ENCODE measurements around the gene CACNA2D3.
"Not testable (repeated sequence)": the region's sequence is repeated elsewhere in the genome, so short reads cannot be mapped to it uniquely, and the experiment has no call there.

CACNA2D3 gene

DNA sequence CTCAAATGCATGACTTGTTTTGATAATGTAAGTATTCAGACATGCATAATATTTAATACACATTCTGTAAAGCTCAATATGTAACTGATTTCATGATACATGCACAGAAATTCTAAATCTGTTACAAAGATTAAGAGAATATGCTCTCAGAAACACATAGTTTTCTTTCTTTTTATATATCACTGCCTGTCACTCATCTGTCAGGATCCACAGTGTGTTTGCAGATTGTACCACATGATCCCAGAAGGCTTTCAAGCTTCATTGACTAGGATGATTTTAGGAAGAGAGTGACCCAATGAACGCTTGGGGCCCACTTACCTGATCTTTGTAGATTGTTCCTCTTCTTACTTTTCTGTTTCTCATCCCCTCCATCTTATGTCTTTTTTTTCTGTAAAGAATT lies 261.9 kb downstream of the CACNA2D3 start:
- no peak for DNase-seq

DNA sequence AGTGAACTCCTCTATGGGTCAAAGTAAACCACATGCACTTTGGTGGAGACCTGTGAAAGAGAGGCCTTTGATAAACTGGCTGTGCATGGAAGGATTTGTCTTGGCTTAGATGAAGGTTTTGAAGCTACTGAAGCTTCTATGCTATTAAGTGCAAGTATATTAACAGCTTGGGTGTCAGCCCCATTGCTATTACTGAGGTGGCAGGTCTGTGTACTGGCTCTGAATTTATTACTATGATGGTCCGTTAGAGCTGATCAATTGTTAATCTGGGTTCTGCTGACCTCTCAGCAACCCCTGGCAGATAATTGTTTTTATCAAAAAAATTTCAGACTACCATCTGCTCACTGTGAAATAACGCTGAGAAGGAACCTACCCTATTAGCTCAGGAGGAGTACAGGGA lies 268.2 kb downstream of the CACNA2D3 start:
- DNase-seq, result no peak

DNA sequence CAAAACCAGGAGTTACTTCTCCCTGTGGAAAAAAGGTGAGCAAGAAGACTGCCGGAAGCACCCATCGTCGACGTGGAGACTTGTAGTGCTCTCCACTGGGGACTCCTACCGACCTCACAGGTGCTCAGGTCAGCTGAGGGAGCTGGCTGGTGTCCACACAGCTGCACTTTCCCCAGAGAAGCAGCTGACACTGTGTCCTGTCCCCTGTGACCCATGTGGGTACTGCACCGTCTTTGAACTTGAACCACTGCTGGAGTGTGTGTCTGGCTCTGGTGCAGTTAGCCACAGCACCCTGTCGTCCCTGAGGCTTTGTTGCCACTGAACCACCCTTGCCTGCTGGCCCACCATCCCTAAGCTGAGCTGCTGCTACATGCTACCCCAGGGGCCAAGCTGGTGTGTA lies 270.8 kb downstream of the CACNA2D3 start:
- no peak for DNase-seq

DNA sequence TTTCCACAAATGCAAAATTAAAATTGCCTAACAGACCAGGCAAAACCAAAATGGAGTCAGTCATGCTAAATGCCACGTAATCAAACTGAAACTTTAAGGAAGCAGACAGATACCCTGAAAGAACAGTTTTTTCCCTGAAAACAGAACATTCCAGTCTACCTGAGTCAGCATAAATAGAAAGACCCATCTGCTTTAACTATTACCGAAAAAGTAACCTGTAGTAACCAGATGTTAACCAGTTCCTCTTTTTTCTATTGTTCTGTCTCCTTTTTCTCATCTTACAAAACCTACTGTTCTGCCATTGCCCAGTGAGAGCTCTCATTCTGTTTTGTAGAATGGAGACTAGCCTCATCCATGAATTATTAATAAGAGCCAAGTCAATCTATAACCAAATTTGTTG lies 286.0 kb downstream of the CACNA2D3 start:
- DNase-seq, result no peak

DNA sequence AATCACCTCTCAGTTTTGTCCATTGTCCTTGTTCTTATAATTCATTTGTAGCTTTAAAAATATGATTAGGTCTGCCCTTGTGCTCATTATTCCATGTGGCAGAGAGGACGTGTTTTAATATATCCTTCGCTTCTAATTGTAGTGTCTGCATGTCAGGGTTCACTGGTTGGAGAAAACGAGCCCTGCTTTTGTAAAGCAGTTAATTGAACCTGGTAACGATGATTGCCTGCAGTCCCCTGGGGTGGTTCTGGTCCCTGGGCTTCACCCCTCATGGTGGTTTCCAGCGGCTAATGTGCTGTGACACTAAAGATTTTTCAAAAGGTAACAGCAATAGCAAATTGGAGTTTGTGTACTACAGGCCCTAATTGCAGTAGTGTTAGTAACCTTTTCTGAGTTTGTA lies 299.6 kb downstream of the CACNA2D3 start:
- DNase-seq, result no peak

DNA sequence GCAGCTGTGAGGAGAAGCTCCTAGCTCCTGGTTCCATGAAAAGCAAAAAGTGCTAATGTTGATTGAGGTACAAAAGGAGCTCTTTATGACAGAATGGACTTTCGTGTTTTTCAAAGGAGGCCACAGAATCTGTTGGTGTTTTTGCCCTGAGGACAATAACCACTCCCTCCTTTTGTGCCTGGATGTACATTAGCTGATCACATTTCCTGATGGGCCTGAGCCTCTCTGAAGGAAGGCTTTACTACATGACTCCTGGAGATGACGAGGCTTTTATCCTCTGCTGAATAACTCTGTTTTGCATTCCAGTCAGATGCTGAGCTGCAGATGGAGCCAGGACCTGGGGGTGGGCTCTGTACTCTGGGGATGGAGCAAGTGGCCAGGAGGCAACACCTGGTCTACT lies 301.9 kb downstream of the CACNA2D3 start:
- DNase-seq, result no peak

DNA sequence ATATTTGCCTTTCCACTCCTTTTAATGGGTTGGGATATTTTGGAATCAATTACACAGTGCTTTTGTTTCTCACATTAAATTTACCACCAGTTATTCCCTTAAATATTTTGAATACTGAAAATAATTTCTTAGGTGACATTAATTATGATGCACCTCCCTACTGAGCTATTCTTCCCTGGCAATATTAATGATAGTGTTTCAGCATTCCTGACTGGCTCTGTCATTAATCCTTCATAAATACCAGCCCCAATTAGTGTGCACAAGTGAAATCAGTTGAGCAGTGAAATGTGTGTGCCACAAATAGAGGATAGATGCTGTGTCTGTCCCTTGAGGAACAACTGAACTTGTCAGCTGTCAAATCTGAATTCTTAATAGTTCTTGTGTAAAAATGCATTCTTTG lies 304.0 kb downstream of the CACNA2D3 start:
- DNase-seq, result no peak

DNA sequence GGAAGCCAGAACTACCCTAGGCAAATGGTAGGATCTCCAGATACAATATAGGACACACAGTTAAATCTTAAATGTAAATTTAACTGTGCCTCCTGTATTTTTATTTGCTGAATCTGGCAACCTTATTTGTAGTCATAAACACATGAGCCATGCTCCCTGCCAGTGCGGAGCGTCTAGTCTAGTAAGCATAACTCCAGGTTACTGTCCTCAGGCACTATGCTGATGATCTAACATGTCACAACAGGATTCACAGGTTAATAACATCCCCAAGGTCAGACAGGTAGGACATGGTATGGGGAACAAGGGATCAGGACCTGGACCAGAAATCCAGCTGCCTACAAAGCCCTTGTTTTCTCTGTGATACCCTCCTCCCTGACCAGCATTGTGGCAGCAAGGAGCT lies 305.1 kb downstream of the CACNA2D3 start:
- DNase-seq, result no peak

DNA sequence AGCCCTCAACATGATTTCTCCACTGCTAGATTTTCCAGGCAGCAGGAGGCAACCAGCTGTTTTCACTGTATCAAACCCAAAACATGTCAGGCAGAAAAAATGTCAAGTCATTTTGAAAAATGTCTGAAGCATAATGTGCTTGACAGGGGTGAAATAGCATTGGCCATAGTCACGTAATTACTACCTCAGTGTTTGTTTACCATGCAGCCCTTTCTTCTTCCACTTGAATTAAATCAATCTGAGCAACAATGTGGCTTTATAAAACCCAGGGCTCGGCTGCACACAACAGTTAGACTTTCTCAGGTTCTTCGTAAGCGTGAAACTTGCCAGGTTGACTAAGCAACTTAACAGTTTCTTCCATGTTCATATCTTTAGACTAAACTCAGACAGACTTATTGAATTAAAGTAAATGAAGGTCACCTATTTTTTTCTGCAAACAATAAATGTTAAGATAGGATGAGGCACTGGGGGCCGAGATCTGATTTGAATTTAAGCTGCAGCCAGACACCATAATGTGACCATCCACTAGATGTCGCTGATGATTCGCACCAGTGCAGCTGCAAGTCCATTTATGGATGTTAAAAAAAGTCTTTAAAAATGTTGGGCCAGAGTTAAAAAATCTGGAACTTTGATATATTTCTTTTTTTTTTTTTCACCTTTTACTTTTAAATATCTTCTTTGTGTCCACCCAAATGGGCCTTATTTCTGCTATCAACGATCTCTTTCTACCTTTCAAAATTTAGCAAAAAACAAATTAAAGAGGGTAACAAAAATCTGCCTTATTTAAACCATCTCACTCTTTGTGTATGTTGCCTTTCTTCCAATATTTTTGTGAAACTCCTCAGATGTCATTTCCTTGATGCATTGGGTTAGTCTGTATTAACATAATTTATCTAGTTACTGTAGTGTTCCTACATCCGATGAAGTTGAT lies 305.9 kb downstream of the CACNA2D3 start:
- peak; percentile 60 for DNase-seq

DNA sequence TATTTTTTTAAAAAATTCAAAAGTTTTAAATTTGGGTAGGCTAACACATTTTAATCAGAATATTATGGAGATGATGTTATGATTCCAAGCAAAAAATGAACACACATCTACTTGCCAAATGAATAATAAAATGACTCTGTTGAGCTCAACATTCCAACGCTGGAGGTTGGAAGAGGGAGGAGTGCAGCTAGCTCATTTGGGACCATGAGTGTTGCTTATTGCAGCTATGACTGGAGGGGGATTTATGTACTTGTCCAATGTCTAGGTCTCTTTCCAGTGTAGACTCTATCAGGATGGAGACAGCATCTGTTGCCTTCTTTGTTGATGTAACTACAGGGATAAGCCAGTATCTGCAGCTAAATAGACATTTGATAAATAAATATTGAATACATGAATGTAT lies 310.6 kb downstream of the CACNA2D3 start:
- no peak for DNase-seq

DNA sequence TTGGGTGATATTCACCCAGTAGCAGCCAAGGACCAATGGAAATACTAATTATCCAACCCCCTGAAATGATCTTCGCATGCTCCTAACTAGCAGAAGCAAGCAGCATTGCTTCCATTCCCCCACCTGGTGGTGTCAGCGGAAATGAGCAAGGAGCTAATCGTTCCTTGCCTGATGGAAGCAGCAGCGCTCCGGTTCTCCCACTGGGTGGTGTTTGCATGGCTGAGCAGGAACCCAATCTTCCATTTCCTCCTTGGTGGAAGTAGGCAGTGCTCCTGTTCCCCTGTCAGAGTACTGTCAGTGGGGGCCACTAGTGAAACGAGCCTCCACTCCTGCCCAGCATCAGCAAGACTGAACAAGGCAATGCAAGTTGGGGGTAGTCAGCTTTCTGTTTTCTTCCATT lies 311.5 kb downstream of the CACNA2D3 start:
- DNase-seq, result no peak

DNA sequence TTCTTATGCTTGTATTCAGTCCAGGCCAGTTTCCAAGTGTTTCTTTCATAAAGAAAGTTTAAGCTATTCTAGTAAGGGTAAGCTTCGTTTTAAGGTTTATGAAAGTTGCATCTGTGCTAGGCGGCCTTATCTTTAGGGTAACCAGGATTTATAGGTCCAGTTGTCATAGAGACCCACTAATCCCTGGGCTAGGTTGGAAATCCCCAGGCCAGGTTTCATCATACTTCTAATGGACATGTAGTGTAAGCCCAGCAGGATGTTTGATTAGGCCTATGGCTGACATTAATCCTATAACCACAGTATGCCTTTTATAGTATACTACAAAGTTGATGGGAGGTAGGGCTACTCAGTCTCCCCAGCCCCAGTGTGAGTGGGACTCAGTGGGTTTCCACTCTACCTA lies 312.4 kb downstream of the CACNA2D3 start:
- DNase-seq, result no peak

DNA sequence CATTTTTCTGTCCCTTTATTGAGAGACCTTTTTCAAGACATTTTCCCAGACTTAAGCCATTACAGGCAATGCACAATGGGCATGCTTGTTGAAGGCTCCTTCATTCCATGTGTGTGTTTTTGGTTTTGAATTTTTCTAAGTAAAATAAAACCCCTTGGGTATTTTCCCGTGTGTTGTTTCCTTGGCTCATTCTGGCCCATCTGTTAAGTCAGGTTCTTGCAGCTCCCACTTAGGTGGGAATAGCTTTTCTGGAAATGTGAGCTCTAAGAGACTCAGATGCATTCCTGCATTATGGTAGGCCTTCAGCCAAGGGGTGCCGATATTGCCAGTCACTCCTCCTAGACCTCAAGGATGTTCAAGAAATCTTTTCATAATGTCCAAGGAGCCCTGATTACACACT lies 314.9 kb downstream of the CACNA2D3 start:
- DNase-seq, result no peak

DNA sequence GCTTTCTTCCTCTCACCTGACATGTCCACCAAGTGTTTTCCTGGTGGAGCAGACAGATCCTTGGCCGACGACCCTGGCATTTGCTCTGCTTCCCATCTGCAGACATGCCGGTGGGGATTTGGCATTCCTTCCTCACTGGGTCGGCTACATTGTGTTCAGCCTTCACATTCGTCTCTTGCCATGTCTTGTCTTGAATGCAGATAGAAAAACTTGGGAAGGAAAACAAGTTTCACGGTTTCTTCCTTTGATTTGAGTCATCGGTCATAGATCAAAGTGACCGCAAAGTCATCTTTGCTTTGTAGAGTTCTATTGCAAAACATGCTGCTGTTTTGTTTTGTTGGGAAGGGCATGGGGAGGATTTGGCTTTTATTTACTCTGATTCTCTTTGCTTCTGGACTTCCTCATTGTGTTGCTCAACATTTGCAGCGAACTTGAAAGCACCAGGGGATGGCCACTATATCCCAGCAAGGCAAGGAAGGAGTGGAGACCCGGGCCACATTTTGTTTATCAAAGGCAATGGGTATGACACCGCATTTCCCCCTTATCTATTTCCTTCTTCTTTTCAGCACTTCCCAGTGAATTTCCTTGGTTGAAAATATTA lies 321.3 kb downstream of the CACNA2D3 start:
- no peak for DNase-seq

DNA sequence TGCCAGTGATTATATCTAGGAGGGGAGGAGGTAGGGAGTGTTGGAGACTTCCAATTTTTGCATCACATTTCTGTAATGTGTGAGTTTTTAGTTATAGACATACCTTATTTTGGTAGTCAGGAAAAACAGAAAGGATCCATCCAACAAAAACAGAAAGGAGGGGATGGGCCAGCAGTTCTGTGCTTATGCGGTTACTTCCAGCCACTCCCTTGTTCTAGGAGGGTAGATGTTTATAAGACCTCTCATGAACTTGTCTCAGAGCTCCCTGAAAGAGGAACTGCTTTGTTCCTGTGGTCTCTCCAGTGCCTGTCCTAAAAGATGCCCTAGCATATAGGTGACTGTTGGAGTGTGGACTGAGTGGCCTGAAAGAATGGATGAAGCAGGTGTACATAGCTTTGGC lies 323.3 kb downstream of the CACNA2D3 start:
- DNase-seq, result no peak

DNA sequence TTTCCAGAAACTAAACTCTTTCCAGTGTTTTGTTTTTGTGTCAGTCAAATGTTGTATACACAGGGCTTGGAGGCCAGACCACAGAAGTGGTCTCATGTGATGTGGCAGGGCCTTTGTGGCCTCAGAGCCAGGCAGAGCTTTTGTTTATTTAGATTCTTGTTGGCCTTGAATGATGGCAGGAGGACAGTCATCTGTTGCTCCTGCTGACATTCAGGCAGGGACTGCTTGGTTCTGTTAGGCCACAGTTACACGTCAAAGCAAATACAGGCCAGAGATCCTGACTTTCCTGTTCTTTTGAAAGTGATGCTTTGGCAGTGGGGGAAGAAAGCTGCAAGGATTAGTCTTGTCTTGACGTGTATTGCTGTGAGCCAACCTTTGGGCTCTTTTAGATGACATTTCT lies 325.1 kb downstream of the CACNA2D3 start:
- DNase-seq, result no peak

DNA sequence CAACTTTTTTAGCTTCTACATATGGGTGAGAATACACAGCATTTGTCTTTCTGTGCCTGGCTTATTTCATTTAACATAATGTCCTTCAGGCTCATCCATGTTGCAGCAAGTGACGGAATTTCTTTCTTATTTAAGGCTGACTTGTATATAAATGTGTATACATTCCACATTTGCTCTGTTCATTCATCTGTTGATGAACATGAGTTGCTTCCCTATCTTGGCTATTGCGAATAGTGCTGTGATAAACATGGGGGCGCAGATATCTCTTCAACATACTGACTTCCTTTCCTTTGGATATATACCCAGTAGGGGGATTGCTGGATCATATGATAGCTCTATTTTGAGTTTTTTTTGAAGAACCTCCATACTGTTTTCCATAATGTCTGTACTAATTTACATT lies 332.5 kb downstream of the CACNA2D3 start:
- no peak for DNase-seq

DNA sequence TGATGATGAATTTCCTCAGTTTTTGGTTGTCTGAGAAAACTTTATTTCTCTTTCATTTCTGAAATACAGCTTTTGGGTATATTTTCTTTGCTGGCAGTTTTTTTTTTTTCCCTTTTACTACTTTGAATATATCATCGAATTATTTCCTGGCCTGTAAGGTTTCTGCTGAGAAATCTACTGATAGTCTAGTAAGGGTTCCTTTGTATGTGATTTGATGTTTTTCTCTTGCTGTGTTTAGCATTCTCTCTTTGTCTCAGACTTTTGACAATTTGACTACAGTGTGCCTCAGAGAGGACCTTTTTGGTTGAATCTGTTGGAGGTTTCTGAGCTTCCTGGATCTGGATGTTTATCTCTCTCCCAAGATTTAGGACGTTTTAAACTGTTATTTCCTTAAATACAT lies 336.0 kb downstream of the CACNA2D3 start:
- no peak for DNase-seq

DNA sequence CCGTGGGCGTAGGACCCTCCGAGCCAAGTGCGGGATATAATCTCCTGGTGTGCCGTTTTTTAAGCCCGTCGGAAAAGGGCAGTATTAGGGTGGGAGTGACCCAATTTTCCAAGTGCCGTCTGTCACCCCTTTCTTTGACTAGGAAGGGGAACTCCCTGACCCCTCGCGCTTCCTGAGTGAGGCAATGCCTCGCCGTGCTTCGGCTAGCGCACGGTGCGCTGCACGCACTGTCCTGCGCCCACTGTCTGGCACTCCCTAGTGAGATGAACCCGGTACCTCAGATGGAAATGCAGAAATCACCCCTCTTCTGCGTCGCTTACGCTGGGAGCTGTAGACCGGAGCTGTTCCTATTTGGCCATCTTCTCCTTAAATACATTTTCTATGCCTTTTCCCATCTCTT lies 342.2 kb downstream of the CACNA2D3 start:
- not testable (repeated sequence) for DNase-seq

DNA sequence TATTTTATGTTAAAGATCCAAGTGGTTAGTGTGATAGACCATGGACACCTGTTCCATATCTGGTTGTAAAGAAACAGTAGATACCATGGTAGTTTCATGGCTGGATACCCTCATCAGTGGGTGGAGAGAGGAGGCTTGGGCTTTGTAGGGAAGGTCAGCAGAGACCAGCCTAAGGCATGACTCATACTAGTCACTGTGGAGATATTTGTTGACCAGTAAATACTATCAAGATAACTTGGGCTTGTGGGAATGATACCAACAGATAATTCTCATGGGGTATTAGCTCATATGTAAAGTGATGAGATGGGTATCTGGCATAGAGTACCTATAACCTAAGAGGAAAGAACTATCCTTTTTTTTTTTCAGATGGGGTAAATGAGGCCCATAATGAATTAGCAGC lies 354.5 kb downstream of the CACNA2D3 start:
- DNase-seq, result no peak

DNA sequence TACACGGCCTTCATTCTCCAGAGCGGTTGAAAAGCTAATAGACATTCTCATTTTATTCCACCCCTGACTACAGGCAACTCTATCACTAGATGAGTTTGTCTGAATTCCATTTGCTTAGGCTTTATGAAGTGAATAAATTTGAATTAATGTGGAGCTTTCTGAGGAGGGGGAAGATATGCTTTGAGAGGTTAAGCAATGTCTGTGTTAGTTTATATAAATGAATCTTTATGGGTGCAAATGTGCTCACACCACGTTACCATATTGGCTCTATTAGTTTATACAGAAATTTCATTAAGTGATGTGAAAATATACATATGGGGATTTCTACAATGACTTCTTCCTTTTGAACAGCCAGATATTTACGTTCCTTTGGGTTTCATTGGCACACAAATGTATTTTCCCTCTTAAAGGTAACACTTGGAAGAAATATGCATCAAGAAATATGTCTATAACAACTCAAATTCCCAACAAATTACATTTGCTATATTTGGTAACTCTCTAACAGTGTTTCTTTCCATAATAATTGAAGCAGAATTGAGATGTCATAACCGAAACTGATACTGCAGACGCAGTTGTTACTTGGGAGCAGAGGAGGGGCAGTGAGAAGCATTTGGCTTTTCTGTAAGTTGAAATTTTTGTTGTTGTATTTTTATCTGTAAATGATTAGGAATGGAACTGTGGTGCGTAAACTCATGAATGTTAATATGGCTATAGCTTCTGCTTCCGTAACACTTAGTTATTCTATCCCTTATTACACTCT lies 359.4 kb downstream of the CACNA2D3 start:
- no peak for DNase-seq

DNA sequence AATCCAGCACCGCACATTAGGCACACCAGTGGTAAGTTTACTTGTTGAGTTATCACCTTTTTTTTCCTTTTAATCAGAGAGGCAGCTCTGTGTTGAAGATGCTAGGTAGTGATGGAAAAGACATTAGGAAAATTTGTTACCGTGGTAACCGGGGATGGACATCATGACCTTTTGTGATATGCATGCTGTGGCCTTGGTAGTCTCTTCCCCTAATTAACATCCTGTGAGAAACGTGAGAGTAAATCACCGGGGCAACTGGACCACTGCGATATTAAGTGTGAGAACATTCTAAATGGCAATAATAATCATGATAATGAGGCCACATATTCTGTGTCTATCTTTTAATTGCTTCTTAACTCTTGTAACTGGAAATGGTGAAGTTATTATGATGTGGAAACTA lies 362.0 kb downstream of the CACNA2D3 start:
- no peak for DNase-seq

DNA sequence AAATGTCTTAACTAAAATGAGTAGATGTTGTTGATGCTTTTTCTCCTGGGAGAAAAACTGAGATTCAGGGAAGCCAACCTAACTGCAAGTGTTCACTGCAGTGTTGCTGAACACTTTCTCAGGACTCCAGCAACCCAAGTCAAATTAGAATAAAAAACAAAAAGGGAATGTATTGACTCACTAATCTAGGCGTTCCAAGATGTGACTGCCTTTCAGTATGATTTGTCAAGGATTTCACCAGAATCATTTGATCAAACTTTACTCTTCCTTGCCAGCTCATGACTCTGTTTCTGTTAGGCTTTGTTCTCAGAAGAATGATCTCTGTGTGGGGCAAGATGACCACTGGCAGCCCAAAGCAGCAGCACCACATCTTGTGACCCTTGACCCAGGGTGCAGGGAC lies 364.0 kb downstream of the CACNA2D3 start:
- no peak for DNase-seq

DNA sequence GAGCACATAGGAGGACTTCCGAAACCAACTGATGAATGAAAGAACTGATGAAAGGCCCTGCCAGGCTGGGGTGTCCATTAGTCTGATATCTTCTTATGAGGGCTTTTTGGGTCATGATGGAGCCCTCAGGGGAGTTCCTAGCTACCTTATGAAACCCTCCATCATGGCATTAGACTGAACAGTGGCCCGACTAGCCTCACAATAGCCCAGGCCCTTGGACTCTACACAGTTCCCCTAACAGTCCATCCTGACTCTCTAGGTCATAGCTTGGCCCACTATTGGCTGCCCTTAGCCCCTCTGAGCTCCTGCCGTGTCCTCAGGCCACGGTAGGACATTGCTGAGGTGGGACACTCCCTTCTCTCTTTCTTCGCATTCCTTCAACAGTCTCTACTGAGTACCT lies 365.9 kb downstream of the CACNA2D3 start:
- no peak for DNase-seq
